T-helper 1 cell (primary cell): ENCODE data around the gene RAB3IL1.
"Not testable (repeated sequence)": the region's sequence is repeated elsewhere in the genome, so short reads cannot be mapped to it uniquely, and the experiment has no call there.

Experiments used
- DNase-seq, 5 donors: peaks; one replicate each; pipeline ENCODE4 v3.0.0-alpha.2; 2012 to 2020

Gene RAB3IL1

DNA sequence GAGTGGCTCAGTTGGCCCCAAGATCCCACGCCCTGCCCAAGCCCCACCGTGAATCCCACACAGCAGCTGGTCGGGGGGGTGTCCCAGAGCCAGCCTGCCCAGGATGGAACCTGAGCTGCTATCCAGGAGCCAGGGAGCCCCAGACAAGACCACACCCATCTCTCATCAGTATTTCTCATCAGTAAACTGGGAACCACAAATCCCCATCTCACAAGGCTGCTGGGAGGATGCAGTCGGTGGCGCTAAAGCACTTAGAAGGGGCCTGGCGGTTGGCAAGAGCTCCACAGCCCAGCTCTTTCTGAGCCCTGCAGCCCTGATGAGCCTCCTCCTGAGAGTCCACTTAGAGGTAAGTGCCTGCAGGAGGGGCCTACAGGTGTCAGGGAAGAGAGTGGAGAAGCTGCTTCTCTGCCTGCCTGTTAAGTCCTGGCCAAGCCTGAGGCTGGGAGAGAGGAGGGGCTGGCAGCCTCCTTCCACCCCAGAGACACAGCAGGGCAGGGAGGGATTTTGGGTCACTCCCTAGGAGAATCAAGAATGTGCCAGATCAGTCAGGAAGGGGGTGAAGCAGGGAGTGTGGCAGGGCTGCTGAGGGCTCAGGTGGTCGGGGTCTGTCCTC, 32.1 kb downstream of the RAB3IL1 start:
- no peak for DNase-seq

DNA sequence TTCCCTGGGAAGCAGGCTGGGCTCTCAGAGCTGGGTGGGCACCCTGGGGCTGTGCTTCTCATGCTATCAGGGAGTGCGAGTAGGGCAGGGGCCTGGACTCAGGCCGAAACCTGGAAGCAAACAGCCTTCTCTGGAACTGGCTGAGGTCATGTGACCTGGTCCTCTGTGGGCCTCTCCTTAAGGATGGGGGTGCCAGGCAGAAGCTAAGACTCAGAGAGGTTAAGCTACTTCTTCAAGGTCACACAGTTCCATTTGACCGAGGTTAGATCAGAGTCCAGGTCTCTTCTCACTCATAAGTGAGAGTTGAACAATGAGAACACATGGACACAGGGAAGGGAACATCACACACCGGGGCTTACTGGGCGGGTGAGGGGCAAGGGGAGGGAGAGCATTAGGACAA, 33.4 kb downstream of the RAB3IL1 start:
- DNase-seq = no peak

DNA sequence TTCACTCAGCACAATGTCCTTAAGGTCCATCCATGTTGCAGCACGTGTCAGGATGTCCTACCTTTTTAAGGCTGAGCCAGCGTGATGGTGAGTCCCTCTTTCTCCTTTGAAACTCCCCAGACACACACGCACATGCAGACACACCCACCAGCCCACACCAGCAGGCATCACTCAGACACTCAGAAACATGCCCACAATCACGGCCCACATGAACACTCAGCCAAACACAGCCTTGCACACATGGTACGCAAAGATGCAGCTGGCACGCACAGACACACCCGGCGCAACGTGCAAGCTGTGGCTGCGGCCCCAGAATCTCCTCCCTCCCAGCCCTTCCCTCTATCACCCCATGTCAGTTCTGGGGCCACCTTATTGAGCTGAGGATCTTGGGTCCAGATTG, 34.0 kb downstream of the RAB3IL1 start:
- DNase-seq = no peak

DNA sequence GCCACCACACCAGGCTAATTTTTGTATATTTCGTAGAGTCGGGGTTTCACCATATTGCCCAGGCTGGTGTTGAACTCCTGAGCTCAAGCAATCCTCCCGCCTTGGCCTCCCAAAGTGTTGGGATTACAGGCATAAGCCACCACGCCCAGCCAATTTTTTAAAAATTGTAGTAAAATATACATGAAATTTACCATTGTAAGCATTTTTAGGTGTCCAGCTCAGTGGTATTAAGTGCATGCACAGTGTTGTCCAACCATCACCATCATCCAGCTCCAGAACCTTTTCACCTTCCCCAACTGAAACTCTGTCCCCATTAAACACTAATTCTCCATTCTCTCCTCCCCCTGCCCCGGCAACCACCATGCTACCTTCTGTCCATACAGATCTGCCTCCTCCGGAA, 34.5 kb downstream of the RAB3IL1 start:
- DNase-seq = no peak

DNA sequence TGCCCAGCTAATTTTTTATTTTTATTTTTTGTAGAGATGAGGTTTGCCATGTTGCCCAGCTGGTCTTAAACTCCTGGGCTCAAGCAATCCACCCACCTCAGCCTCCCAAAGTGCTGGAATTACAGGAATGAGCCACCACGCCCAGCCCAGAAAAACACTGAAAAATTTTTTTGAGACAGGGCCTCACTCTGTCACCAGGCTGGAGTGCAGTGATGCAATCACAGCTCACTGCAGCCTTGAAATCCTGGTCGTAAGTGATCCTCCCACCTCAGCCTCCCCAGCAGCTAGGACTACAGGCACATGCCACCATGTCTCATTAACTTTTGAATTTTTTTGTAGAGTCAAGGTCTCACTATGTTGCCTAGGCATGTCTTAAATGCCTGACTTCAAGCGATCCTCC, 35.1 kb downstream of the RAB3IL1 start:
- not testable (repeated sequence) for DNase-seq

DNA sequence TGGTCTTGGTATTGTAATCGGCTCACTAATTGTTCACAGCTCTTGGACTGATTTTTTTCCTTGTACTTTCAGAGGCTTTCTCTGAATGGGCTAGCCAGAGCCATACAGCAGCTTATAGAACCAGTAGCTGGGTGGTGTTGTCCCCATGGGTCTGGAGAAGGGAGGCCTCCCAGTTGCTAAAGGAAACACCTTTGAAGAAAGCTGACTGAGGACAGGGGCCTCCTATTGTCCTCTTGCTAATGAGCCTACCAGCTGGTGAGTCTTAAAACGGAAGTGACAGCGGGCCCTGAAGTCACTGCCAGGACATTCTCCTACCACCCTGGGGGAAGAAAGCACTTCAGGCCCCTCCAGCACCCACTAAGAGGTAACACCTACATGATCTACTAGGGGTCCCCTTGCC, 36.0 kb downstream of the RAB3IL1 start:
- DNase-seq = no peak

DNA sequence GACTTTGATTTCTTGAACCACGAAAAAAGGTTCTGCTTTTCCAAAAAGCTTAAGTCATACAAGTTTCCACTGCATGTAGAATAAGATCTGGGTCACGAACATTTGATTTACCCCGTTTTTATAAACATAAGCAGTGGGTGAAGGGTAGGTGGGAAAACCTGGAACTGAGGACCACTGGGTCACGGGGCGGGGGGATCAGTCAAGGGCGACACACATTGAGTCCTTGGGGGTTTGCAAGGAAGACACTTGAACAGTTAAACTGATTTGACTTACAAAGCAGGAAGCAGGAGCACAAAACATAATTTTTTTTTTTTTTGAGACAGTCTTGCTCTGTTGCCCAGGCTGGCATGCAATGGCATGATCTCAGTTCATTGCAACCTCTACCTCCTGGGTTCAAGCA, 36.9 kb downstream of the RAB3IL1 start:
- DNase-seq = no peak

DNA sequence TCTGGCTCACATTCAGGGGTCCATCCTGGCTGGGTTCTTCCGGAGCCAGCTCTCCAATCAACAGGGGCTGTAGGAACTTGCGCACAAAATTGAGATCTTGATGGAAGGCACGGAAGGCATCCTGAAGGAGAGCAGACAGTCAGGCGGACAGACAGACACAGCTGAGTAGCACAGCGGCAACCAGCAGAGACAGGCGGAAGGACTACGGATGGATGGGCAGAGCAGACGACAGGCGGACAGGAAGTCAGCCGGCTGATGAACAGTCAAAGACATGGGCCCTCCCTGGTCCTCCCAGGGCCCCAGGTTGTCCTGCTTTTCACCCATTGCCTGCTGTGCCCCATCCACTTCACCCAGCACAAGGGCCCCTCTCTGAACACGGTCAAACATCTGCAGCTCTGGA, 37.3 kb downstream of the RAB3IL1 start:
- DNase-seq = no peak

DNA sequence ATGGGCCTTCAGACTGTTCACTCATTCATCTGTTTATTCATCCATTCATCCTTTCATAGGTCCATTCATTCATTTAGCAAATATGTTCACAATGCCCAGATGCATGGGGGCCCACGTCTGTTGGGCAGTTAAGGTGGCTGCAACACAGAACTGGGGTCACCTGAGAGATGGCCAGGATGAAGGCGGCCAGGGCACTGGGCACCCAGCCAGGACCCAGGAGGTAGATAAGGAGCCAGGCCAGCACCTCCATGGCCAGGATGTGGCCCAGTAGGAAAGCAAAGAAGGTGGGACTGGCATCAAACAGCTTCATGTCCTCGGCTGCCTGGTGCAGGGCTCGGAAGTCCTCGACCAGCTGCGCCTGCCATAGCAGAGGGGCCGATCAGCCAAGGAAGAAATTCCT, 38.2 kb downstream of the RAB3IL1 start:
- no peak for DNase-seq

DNA sequence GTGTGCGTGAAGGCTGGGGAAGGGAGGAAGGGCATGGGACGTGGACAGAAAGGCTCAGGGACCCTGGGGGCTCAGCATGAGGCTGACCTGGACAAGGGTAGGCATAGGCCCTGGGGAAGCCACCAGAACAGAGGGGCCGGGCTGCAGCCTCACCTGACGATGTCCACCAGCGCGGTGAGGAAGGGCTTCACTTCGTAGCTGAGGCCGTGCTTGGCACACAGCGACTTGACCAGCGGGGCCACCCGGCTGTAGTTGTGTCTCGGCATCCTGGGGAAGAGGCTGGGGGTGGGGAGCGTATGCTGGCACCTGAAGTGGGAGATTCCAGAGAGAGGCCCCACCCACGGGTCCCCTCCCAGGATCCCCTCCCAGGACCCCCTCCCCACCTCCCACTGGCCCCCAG, 41.7 kb downstream of the RAB3IL1 start:
- no peak for DNase-seq

DNA sequence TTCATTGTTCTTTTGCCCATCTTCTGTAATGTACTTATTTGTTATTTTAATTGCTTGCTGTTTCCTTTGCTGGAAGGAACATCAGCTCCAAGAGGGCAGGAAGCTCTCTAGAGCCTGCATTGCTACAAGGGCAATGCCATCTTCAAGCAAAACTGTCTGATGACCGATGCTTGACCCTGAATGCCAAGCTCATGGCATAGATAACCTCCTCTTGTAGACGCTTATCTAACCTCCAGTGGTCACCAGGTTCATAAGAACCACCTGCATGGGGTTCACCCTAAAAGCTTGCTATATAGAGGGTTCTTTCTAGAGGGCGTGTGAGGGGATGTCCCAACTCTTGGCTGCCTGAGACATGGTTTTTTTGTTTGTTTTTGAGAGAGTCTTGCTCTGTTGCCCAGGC, 42.5 kb downstream of the RAB3IL1 start:
- no peak for DNase-seq

DNA sequence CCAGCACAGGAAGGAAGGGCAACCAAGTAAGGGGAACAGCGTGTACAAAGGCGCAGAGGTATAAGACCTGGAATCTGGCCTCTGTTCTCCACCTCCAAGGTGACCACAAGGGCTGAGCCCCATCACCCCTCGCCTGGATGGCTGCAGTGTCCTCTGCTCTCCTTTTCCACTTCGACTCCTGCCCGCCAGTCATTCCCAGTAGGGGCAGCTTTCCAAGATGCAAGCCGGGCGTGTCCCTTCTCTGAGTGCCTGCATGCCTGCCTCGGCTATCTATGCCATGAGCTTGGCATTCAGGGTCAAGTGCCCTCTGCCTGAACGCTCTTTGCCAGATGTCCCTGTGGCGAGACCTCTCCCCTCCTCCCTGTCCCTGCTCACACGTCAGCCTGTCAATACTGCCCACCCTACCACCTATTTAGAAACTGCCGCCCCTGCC, 43.0 kb downstream of the RAB3IL1 start:
- DNase-seq = no peak

DNA sequence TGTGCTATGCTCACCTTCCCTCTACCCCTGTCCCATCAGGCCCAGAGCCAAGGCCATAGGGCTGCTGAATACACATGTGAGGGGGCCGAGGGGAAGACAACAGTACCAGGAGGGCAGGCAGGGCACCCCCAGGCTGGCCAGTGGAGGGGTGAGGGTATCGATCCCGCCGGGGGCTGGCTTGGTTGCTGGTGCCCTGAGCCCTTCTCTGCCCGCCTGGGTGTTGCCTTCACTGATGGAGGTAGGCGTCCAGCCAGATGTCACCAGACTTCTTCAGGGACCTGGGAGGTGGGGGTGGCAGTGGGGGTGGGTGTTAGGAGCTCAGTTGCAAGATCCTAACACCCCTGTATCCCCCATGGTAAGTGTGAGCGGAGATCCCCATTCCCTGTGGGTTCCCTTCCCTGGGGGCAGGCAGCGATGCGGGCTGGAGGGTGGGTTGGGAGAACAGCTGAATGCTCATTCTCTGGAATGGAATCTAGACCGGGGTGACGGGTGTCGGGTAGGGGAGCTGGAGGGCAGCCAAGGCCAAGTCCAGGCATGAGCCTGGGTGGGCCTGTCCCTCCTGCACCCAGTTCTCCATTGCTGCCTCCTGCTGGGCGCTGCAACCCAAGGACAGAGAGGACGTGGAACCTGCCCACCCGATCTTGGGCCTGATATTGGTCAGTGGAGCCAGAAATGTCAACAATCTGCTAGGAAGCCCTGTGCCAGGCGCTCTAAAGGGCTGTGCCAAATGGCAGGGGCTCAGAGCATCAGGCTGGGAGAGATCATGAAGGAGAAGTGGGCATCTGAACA, 43.6 kb downstream of the RAB3IL1 start:
- DNase-seq = no peak

DNA sequence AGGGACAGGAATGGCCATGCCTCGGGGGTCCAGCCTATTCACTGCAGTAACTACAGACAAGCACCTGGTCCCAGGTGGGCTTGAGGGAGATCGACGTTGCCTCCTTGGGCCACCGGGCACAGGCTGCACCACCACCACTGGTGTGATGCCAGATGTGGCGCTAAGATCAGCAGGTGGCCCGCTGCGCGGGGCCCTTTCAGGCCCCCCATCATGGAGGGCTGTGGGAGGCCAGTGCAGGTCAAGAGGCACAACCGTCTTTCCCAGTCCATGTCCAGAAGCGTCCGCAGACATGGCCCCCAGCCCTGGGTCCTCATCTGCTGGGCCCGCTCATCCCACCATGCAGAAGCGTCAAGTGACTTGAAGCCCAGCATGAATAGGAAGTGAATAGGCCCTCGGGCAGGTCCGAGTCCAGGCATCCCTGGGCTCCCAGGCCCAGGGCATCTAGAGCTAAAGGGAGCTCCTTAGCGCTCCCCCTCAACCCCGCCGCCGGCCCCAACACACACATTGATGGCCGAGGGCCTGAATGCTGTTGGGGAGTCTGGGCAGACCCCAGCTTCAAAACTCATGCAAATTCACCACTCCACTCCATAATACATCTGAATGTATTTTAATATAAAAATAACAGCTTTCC, 44.3 kb downstream of the RAB3IL1 start:
- no peak for DNase-seq

DNA sequence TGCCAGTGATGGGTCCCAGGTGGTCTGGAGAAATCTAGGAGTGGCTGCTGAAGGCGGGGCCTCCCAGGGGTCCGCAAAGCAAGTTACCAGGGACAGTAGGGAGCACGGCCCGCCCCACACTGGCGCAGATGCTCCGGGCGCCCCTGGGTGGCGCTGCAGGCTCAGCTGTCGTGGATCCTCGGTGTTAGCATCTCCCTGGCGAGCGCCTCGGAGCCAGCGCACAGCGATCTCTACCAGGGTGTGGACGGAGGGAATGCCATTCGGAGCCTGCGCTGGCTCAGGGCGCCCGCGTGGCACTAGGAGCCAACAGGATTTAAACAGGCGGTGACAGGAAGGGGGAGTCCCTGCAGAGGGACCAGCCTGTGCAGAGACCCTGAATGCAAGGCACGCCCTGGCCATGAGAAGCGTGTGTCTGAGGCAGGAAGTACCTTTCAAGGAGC, 46.2 kb downstream of the RAB3IL1 start:
- peak in 4 of 5 donors; percentile 37 to 66 (median 46) for DNase-seq

DNA sequence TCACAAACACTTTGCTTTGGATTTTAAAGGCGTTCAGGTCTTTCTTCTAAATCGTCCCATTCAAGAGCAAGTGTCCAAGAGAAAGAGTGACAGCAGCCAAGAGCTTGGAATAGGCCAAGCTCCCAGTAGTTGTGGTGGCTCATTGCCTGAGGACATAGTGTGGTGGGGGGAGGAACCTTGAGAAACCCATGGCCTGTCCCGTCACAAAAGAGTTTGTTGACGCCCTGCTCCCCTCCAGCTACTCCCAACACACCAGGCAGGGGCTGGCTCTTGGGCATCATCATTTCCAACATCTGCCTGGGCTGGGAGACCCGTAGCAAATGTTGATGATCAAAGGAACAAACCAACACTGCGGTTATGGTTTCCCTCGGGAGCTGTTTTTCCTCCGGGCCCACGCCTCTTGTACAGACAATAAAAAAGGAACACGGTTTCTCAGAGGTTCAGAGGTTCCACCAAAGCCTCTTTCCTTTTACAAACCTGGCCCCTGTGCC, 46.8 kb downstream of the RAB3IL1 start:
- no peak for DNase-seq

DNA sequence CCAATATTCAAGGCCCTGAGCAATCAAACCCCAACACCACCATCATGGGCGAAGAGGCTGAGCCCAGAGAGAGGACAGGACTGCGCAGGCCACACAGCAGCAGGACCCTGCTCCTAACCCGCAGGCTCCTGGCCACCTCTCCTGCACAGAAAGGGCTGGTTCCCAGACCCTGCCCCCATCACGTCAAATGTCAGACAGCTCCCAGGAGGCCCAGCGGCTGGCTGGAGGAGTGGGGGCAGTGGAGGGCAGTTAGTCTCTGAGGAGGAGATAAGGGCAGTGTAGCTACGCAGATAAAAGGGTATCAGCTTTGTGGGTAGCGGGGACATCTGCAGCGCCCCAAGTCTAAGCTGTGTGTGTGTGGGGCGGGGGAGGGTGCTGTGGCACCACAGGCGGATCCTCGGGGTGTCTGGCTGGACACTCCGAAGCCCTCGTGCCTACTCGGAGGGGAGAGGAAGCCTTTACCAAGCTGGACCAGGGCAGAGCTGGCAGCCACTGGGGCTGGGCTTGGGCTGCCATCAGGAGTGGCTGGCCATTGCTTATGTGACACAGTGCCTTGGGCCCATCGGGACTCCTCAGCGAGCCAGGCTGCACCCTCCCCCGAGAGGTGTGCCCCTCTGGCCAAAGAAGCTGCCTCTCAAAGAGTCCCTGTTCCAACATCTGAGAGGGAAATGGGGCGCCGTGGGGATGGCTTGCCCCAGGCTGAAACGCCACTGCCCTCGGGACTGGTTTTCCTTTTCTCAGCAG, 47.5 kb downstream of the RAB3IL1 start:
- DNase-seq = no peak

DNA sequence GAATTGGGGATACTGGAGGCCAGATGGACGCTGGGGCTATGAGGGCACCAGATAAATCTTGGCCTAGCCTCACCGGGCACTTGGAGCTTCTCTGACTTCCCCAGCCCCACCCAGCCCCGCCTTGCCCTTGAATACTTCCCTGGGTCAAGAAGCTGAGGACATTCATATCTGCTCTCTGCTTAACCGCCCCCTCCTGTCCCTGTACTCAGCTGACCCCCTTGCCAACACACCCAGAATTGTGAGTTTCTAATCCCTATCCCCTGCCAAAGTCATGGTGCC, 48.0 kb downstream of the RAB3IL1 start:
- DNase-seq = no peak

DNA sequence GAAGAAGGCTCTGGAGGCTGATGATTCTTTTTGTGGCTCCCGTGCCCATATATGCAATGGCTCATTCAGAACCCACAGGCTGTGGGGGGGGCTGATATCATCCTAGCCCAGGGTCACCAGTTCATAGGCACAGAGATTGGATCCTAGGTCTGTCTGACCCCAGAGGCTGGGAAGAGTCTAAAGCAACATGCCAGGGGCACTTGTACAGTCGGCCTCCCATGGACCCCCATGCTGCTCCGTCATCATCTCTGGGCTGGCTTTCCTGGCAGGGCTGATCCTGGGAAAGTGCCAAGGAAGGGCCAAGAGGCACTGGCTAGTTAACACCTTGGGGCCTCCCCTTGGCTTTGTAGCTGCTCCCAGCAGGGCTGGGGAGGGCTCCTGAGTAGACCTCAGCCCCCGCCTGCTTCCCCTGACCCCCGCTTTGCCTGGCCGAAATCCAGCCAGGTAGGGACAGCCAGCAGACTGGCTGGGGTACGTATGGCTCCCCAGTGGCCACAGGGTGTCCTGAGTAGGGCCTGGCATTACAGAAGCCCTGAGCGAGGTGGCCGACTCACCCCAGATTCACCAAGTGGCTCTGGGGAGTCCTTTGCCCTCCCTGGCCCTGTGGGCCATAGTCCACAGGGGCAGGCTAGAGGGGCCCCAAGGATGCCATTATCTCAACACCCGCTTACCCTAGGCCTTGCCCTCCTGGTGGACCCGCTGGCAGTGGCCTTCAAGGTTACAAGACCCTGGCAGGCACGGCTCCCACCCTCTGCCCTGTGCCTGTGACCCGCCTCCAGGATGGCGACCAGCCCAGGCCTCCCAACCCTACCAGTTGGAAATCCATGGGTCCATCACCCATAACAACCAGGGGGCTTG, 48.6 kb downstream of the RAB3IL1 start:
- DNase-seq = no peak

DNA sequence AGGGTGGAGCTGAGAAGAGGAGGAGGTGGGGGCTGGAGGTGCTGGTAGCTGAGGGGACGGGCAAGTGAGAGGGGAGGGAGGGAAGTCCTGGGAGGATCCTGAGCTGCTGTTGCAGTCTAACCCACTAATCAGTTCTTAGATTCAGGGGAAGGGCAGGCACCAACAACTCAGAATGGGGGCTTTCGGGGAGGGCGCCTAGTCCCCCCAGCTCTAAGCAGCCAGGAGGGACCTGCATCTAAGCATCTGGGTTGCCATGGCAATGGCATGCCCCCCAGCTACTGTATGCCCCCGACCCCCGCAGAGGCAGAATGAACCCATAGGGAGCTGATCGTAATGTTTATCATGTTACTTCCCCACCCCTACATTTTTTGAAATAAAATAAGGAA, 50.4 kb downstream of the RAB3IL1 start:
- no peak for DNase-seq

DNA sequence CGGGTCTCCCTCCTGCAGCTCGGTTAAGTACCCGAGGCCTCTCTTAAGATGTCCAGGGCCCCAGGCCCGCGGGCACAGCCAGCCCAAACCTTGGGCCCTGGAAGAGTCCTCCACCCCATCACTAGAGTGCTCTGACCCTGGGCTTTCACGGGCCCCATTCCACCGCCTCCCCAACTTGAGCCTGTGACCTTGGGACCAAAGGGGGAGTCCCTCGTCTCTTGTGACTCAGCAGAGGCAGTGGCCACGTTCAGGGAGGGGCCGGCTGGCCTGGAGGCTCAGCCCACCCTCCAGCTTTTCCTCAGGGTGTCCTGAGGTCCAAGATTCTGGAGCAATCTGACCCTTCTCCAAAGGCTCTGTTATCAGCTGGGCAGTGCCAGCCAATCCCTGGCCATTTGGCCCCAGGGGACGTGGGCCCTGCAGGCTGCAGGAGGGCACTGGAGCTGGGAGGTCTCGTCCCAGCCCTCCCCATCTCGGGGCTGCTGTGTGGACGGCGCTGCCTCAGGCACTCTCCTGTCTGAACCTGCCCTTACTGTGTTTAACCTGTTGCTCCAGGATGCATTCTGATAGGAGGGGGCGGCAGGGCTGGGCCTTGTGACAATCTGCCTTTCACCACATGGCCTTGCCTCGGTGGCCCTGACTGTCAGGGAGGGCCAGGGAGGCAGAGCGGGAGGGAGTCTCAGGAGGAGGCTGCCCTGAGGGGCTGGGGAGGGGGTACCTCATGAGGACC, 51.0 kb downstream of the RAB3IL1 start:
- no peak for DNase-seq
